ENCODE results near the gene SLC4A3. TPM values are rescaled to one million over a fixed set of nuclear protein-coding genes. Genes with fewer than 3 reads are reported as not detected.
A peak's percentile ranks its signal among the peaks of the same experiment; 100 is the strongest.

SLC4A3 gene
- total RNA-seq, 1 experiment from 2014 or later: 20.2 TPM

- Mint-ChIP-seq H3K4me1 (ENCODE audit: low read depth, unreplicated experiment) (peaks cover 42% of the 10 kb centered on the region), H3K27me3 (ENCODE audit: unreplicated experiment) (no peaks in the 10 kb centered on the region), H3K4me3 (ENCODE audit: low read depth, unreplicated experiment) (peak overlapping the region; percentile 5), H3K36me3 (ENCODE audit: insufficient read depth, unreplicated experiment) (peaks cover 12% of the 10 kb centered on the region), H3K9me3 (ENCODE audit: low read depth, unreplicated experiment) (peaks cover 12% of the 10 kb centered on the region), H3K27ac (ENCODE audit: unreplicated experiment) (peak overlapping the region; percentile 89)
- peak; percentile 58 for DNase-seq
- CTCF ChIA-PET: interaction anchor here (0.9 to 2.7 kb wide), 6 partner anchors 9 to 27 kb away, joined by 3 to 14 read pairs (median 4); no protein-coding TSS in a partner anchor
- no TSS peak for BruUV-seq (replicated peaks)
- intact Hi-C loops (cut with micrococcal nuclease; ENCODE audit: unreplicated experiment): loop anchor here (1.0 kb wide), 1 partner anchor 26 kb away; no protein-coding TSS in a partner anchor
- TF ChIP-seq CTCF (IDR thresholded peaks at IDR 0.05; ENCODE audit: unreplicated experiment): no peak
Observed at GRCh38 chr2:219662566-219662965, 35.1 kb downstream of the SLC4A3 start.

- Mint-ChIP-seq H3K27ac (ENCODE audit: unreplicated experiment) (peak overlapping the region; percentile 89), H3K4me1 (ENCODE audit: low read depth, unreplicated experiment) (peaks cover 42% of the 10 kb centered on the region), H3K4me3 (ENCODE audit: low read depth, unreplicated experiment) (no peak overlapping the region), H3K9me3 (ENCODE audit: low read depth, unreplicated experiment) (peaks cover 12% of the 10 kb centered on the region), H3K36me3 (ENCODE audit: insufficient read depth, unreplicated experiment) (peaks cover 12% of the 10 kb centered on the region), H3K27me3 (ENCODE audit: unreplicated experiment) (no peaks in the 10 kb centered on the region)
- no peak for TF ChIP-seq CTCF (IDR thresholded peaks at IDR 0.05; ENCODE audit: unreplicated experiment)
- CTCF ChIA-PET: interaction anchor here (0.9 to 1.1 kb wide), 3 partner anchors 9 to 23 kb away, joined by 3 read pairs; no protein-coding TSS in a partner anchor
- intact Hi-C loops (cut with micrococcal nuclease; ENCODE audit: unreplicated experiment): no loop called here
- BruUV-seq (replicated peaks): no TSS peak
- no peak for DNase-seq
Observed at GRCh38 chr2:219663116-219663762, 35.8 kb downstream of the SLC4A3 start.

GRCh38 chr2:219664041-219664440 lies 36.6 kb downstream of the SLC4A3 start:
- no TSS peak for BruUV-seq (replicated peaks)
- peak overlapping the region; percentile 62 for H3K27ac Mint-ChIP-seq (ENCODE audit: unreplicated experiment)
- DNase-seq: no peak
- CTCF ChIA-PET: no interaction called here
- H3K36me3 Mint-ChIP-seq (ENCODE audit: insufficient read depth, unreplicated experiment): peaks cover 12% of the 10 kb centered on the region
- H3K9me3 Mint-ChIP-seq (ENCODE audit: low read depth, unreplicated experiment): peaks cover 12% of the 10 kb centered on the region
- no peak for TF ChIP-seq CTCF (IDR thresholded peaks at IDR 0.05; ENCODE audit: unreplicated experiment)
- peaks cover 42% of the 10 kb centered on the region for H3K4me1 Mint-ChIP-seq (ENCODE audit: low read depth, unreplicated experiment)
- no peak overlapping the region for H3K4me3 Mint-ChIP-seq (ENCODE audit: low read depth, unreplicated experiment)
- H3K27me3 Mint-ChIP-seq (ENCODE audit: unreplicated experiment): no peaks in the 10 kb centered on the region
- intact Hi-C loops (cut with micrococcal nuclease; ENCODE audit: unreplicated experiment): no loop called here

GRCh38 chr2:219664944-219665343 lies 37.5 kb downstream of the SLC4A3 start:
- Mint-ChIP-seq H3K36me3 (ENCODE audit: insufficient read depth, unreplicated experiment) (peaks cover 12% of the 10 kb centered on the region), H3K4me3 (ENCODE audit: low read depth, unreplicated experiment) (no peak overlapping the region), H3K27me3 (ENCODE audit: unreplicated experiment) (no peaks in the 10 kb centered on the region), H3K27ac (ENCODE audit: unreplicated experiment) (no peak overlapping the region), H3K4me1 (ENCODE audit: low read depth, unreplicated experiment) (peaks cover 41% of the 10 kb centered on the region), H3K9me3 (ENCODE audit: low read depth, unreplicated experiment) (peaks cover 8% of the 10 kb centered on the region)
- CTCF ChIA-PET: no interaction called here
- intact Hi-C loops (cut with micrococcal nuclease; ENCODE audit: unreplicated experiment): no loop called here
- no TSS peak for BruUV-seq (replicated peaks)
- TF ChIP-seq CTCF (IDR thresholded peaks at IDR 0.05; ENCODE audit: unreplicated experiment): no peak
- DNase-seq: no peak
